Measurements from ENCODE around the gene CCSAP.

The CCSAP gene

GRCh38 chr1:229339086-229339485 lies 3.8 kb downstream of the CCSAP start:
- TF ChIP-seq SIN3A (IDR thresholded peaks at IDR 0.05; ENCODE audit: borderline replicate concordance, insufficient read depth, low read length) (no peak), FOXP2 (optimal IDR thresholded peaks at IDR 0.05; ENCODE audit: borderline replicate concordance, extremely low read depth, extremely low read length, insufficient read depth) (no peak), POLR2AphosphoS5 (IDR thresholded peaks at IDR 0.05; ENCODE audit: low read depth, low read length) (no peak), REST (IDR thresholded peaks at IDR 0.05; ENCODE audit: insufficient read depth in 1 of 2, low read depth in 2 of 2, low read length in 2 of 2) (no peak), TAF1 (IDR thresholded peaks at IDR 0.05; ENCODE audit: borderline replicate concordance, insufficient read depth, low read length) (no peak)

GRCh38 chr1:229336345-229336744 lies 6.5 kb downstream of the CCSAP start:
- no peak for TF ChIP-seq TAF1 (IDR thresholded peaks at IDR 0.05; ENCODE audit: borderline replicate concordance, insufficient read depth, low read length)
- TF ChIP-seq SIN3A (IDR thresholded peaks at IDR 0.05; ENCODE audit: borderline replicate concordance, insufficient read depth, low read length): no peak
- no peak for TF ChIP-seq FOXP2 (optimal IDR thresholded peaks at IDR 0.05; ENCODE audit: borderline replicate concordance, extremely low read depth, extremely low read length, insufficient read depth)
- TF ChIP-seq POLR2AphosphoS5 (IDR thresholded peaks at IDR 0.05; ENCODE audit: low read depth, low read length): no peak
- no peak for TF ChIP-seq REST (IDR thresholded peaks at IDR 0.05; ENCODE audit: insufficient read depth in 1 of 2, low read depth in 2 of 2, low read length in 2 of 2)

- TF ChIP-seq TAF1 (IDR thresholded peaks at IDR 0.05; ENCODE audit: borderline replicate concordance, insufficient read depth, low read length) (no peak), SIN3A (IDR thresholded peaks at IDR 0.05; ENCODE audit: borderline replicate concordance, insufficient read depth, low read length) (no peak), REST (IDR thresholded peaks at IDR 0.05; ENCODE audit: insufficient read depth in 1 of 2, low read depth in 2 of 2, low read length in 2 of 2) (no peak), POLR2AphosphoS5 (IDR thresholded peaks at IDR 0.05; ENCODE audit: low read depth, low read length) (no peak), FOXP2 (optimal IDR thresholded peaks at IDR 0.05; ENCODE audit: borderline replicate concordance, extremely low read depth, extremely low read length, insufficient read depth) (no peak)
Observed at GRCh38 chr1:229334716-229335115, 8.1 kb downstream of the CCSAP start.

DNA sequence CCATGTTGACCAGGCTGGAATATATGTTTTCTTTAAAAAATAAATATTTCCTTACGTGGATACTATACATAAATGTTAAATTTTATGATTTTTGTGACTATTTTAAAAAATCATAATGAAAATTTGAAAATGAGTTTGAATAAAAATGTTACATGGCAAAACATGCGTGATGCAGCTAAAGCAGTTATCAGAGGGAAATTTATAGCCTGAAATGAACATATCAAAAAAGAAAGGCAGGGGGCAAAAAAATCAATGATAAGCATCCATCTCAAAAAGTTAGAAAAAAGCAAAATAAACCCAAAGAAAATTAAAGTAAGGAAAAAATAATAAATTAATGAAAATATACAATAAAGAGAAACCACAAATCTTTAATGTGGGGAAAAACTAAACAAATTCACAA lies 8.6 kb downstream of the CCSAP start:
- TF ChIP-seq FOXP2 (optimal IDR thresholded peaks at IDR 0.05; ENCODE audit: borderline replicate concordance, extremely low read depth, extremely low read length, insufficient read depth) (no peak), POLR2AphosphoS5 (IDR thresholded peaks at IDR 0.05; ENCODE audit: low read depth, low read length) (no peak), TAF1 (IDR thresholded peaks at IDR 0.05; ENCODE audit: borderline replicate concordance, insufficient read depth, low read length) (no peak), REST (IDR thresholded peaks at IDR 0.05; ENCODE audit: insufficient read depth in 1 of 2, low read depth in 2 of 2, low read length in 2 of 2) (no peak)

Data from PFSK-1 (cell line).